ENCODE data around the gene CES4A.

The CES4A gene

DNA sequence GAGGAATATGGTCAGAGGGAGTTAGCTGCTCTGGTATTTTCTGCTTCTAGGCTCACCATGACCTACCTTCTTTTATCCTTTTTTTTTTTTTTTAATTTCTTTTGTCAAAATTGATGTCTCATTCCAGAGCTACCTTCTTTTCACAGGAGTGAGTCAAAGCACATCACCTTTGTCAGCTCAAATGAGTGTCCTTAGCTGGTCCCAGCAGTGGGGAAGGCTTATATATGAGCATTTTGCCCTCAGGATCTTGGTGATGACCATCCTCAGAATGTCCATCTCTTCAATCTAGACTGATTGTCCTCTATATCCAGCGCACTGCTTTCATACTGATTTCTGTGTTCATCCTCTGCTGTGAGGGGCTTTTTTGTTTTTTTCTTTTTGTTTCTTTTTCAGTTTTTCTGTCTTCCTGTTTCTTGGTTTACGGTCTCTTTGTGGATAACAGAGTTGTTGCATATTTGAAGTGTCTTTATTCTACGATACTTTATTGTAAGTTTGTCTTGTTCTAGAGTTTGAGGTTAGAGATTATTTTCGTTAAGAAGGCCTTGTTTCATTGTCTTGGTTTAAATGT lies 65.5 kb downstream of the CES4A start:
- TF ChIP-seq ZNF837 (tag by site-specific recombination; IDR thresholded peaks at IDR 0.05) (no peak), ZNF112 (tag by site-specific recombination; IDR thresholded peaks at IDR 0.05) (no peak), ZSCAN30 (tag by site-specific recombination; IDR thresholded peaks at IDR 0.05) (no peak)
- TF ChIP-seq, protein P1, sequence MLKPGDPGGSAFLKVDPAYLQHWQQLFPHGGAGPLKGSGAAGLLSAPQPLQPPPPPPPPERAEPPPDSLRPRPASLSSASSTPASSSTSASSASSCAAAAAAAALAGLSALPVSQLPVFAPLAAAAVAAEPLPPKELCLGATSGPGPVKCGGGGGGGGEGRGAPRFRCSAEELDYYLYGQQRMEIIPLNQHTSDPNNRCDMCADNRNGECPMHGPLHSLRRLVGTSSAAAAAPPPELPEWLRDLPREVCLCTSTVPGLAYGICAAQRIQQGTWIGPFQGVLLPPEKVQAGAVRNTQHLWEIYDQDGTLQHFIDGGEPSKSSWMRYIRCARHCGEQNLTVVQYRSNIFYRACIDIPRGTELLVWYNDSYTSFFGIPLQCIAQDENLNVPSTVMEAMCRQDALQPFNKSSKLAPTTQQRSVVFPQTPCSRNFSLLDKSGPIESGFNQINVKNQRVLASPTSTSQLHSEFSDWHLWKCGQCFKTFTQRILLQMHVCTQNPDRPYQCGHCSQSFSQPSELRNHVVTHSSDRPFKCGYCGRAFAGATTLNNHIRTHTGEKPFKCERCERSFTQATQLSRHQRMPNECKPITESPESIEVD (tag by site-specific recombination; IDR thresholded peaks at IDR 0.05): no peak
- Histone ChIP-seq H3K4me1 (ENCODE audit: control insufficient read depth, insufficient read depth, low read length) (no peaks in the 10 kb centered on the region), H3K4me3 (ENCODE audit: low read depth, low read length) (no peak overlapping the region), H3K9me3 (ENCODE audit: control insufficient read depth, insufficient read depth, low read depth, low read length) (no peaks in the 10 kb centered on the region), H3K36me3 (ENCODE audit: control insufficient read depth in 2 of 2, insufficient read depth in 1 of 2, low read length in 2 of 2) (peaks cover 0 to 2% of the 10 kb centered on the region in 2 experiments; a peak in 2 of 3 replicates), H3K27ac (ENCODE audit: extremely low read depth, low read depth, low read length) (no peak overlapping the region)
- ChIA-PET CTCF (interaction anchor here (0.6 kb wide), 1 partner anchor 47 kb away, joined by 3 read pairs; no protein-coding TSS in a partner anchor), POLR2A (no interaction called here)

DNA sequence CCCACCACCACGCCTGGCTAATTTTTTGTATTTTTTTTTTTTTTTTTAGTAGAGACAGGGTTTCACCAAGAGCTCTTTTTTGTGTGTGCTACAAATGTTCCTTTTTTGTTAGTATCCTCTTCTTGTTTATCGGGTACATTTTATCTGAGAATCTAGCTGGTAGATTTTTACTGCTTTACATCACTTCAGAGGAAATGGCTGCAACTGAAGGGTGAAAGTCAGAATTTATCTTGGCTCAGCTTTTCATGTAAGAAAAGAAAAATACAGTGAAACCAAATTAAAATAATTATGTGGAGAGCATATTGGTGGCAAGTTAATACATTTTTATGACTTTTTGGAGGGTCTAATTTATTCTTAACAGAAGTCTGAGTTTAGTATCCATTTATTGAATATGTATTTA lies 66.5 kb downstream of the CES4A start:
- CTCF ChIA-PET: no interaction called here
- H3K4me3 ChIP-seq (ENCODE audit: low read depth, low read length): no peak overlapping the region
- no peak for TF ChIP-seq ZNF501 (tag by site-specific recombination; IDR thresholded peaks at IDR 0.05)
- TF ChIP-seq KLF9 (tag by site-specific recombination; IDR thresholded peaks at IDR 0.05; ENCODE audit: low read depth): no peak
- TF ChIP-seq ZNF133 (tag by site-specific recombination; IDR thresholded peaks at IDR 0.05): no peak
- no peak for TF ChIP-seq ZNF121 (tag by site-specific recombination; IDR thresholded peaks at IDR 0.05)
- no peak for TF ChIP-seq ZNF785 (tag by site-specific recombination; IDR thresholded peaks at IDR 0.05)
- no peak for TF ChIP-seq YY2 (tag by site-specific recombination; IDR thresholded peaks at IDR 0.05)
- TF ChIP-seq ZNF48 (tag by site-specific recombination; IDR thresholded peaks at IDR 0.05): no peak
- TF ChIP-seq ZNF19 (tag by site-specific recombination; IDR thresholded peaks at IDR 0.05; ENCODE audit: low read depth): no peak
- TF ChIP-seq ZNF560 (tag by site-specific recombination; IDR thresholded peaks at IDR 0.05; ENCODE audit: borderline replicate concordance): no peak
- no peak for TF ChIP-seq ZNF660 (tag by site-specific recombination; IDR thresholded peaks at IDR 0.05)
- no peak for TF ChIP-seq ZNF585B (tag by site-specific recombination; IDR thresholded peaks at IDR 0.05)
- no peak for TF ChIP-seq KLF1 (tag by site-specific recombination; IDR thresholded peaks at IDR 0.05)
- no peak for TF ChIP-seq TCF7L2 (IDR thresholded peaks at IDR 0.05; ENCODE audit: borderline replicate concordance, low read depth, low read length)
- no peak for TF ChIP-seq ZNF521 (tag by site-specific recombination; IDR thresholded peaks at IDR 0.05)
- TF ChIP-seq MYNN (tag by site-specific recombination; IDR thresholded peaks at IDR 0.05; ENCODE audit: borderline replicate concordance): no peak
- no peak for TF ChIP-seq ZNF174 (tag by site-specific recombination; IDR thresholded peaks at IDR 0.05)
- TF ChIP-seq ZNF112 (tag by site-specific recombination; IDR thresholded peaks at IDR 0.05): no peak
- no peak for TF ChIP-seq YY1 (tag by site-specific recombination; IDR thresholded peaks at IDR 0.05)
- POLR2A ChIA-PET: no interaction called here
- peaks cover 0 to 2% of the 10 kb centered on the region in 2 experiments; a peak in 2 of 3 replicates for H3K36me3 ChIP-seq (ENCODE audit: control insufficient read depth in 2 of 2, insufficient read depth in 1 of 2, low read length in 2 of 2)
- H3K9me3 ChIP-seq (ENCODE audit: control insufficient read depth, insufficient read depth, low read depth, low read length): no peaks in the 10 kb centered on the region
- H3K4me1 ChIP-seq (ENCODE audit: control insufficient read depth, insufficient read depth, low read length): no peaks in the 10 kb centered on the region
- H3K27ac ChIP-seq (ENCODE audit: extremely low read depth, low read depth, low read length): no peak overlapping the region

DNA sequence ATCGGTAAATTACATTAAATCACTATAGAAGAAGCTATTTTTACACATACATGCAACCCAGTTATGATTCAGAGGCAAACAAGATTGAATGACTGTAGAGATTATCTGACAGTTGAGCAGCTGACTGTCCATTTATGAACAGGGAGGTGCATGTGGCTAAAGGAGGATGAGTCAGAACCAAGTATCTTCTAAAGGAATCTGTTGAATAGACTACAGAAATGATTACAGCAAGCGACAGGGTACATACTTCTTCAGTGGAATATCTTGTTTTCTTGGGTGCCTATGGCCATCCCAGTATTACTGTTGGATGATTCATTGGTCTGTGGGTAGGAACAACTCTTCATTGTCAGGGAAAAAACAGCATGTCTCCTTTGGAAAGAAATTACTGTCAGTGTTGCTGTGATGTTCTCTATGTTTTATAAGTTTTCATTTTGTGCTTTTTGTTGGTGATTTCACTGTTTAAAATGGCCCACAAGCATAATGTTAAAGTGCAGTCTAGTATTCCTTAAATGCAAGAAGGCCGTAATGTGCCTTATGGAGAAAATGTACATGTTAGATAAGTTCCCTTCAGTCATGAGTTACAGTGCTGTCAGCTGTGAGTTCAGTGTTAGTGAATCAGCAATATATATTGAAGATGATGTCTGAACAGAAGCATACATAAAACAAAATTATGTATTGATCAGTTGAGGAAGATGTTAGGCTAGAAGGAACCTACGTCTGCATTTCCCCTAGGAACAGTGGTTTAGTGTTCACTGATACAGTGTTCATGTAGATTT lies 67.5 kb downstream of the CES4A start:
- Histone ChIP-seq H3K4me1 (ENCODE audit: control insufficient read depth, insufficient read depth, low read length) (no peaks in the 10 kb centered on the region), H3K4me3 (ENCODE audit: low read depth, low read length) (no peak overlapping the region), H3K36me3 (ENCODE audit: control insufficient read depth in 2 of 2, insufficient read depth in 1 of 2, low read length in 2 of 2) (peaks cover 0 to 6% of the 10 kb centered on the region in 2 experiments; a peak in 2 of 3 replicates), H3K27ac (ENCODE audit: extremely low read depth, low read depth, low read length) (no peak overlapping the region), H3K9me3 (ENCODE audit: control insufficient read depth, insufficient read depth, low read depth, low read length) (no peaks in the 10 kb centered on the region)
- ChIA-PET POLR2A (no interaction called here), CTCF (interaction anchor here (0.6 to 1.2 kb wide), 3 partner anchors 44 to 115 kb away, joined by 3 to 4 read pairs (median 4); partner anchors contain the start of gene NOL3)
- TF ChIP-seq ZNF701 (tag by site-specific recombination; IDR thresholded peaks at IDR 0.05) (no peak), ZNF843 (tag by site-specific recombination; IDR thresholded peaks at IDR 0.05) (no peak), ZNF211 (tag by site-specific recombination; IDR thresholded peaks at IDR 0.05; ENCODE audit: low read depth) (no peak), ZFP41 (tag by site-specific recombination; IDR thresholded peaks at IDR 0.05; ENCODE audit: borderline replicate concordance) (no peak), ZNF473 (tag by site-specific recombination; IDR thresholded peaks at IDR 0.05) (no peak), SCRT1 (tag by site-specific recombination; IDR thresholded peaks at IDR 0.05; ENCODE audit: borderline replicate concordance) (no peak), ZNF274 (IDR thresholded peaks at IDR 0.05; ENCODE audit: low read length) (no peak), ZNF274 (tag by site-specific recombination; IDR thresholded peaks at IDR 0.05; ENCODE audit: borderline replicate concordance) (no peak), ZNF354C (tag by site-specific recombination; IDR thresholded peaks at IDR 0.05; ENCODE audit: borderline replicate concordance, low read depth) (no peak), FEZF1 (tag by site-specific recombination; IDR thresholded peaks at IDR 0.05) (peak; percentile 42)

Measured in HEK293 (cell line).